Measurements from ENCODE around the gene OXER1.

DNA sequence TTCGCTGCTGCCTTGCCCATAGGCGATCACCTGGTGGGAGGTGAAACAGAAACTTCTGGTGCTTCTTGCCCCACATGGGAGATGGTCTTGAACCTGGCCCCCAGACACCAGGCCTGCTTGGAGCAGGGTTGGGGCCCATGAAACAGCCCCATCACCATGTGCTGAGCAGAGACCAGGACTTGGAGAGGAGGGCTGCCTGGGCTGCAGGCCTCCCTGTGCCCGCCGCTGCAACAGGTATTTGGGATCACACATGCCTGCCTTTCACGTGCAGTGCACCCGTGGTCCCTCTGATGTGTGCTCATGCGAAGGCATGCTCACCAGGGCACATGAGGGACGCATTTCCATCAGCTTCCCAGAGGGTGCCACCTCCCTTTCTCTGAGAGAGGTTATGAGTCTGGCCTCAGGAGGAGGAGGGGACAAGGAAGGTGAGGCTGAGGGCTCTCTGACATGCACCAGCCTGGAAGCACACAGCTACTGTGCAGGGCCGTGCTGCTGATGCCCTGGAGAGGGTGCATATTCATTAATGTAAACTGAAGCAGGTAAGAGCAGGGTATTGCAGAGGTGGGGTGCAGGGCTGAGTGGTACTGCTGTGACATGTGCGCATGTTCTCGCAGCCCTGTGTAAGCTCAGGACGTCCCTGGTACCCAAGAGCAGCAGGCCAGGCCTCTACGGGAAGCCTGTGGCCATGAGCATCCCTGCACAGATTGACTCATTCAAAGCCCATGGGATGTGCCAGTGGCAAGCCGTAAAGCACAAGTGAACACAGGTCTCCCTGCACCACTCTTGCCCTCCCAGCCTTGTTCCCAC, 4.2 kb upstream of the OXER1 start:
- TF ChIP-seq, protein P1, sequence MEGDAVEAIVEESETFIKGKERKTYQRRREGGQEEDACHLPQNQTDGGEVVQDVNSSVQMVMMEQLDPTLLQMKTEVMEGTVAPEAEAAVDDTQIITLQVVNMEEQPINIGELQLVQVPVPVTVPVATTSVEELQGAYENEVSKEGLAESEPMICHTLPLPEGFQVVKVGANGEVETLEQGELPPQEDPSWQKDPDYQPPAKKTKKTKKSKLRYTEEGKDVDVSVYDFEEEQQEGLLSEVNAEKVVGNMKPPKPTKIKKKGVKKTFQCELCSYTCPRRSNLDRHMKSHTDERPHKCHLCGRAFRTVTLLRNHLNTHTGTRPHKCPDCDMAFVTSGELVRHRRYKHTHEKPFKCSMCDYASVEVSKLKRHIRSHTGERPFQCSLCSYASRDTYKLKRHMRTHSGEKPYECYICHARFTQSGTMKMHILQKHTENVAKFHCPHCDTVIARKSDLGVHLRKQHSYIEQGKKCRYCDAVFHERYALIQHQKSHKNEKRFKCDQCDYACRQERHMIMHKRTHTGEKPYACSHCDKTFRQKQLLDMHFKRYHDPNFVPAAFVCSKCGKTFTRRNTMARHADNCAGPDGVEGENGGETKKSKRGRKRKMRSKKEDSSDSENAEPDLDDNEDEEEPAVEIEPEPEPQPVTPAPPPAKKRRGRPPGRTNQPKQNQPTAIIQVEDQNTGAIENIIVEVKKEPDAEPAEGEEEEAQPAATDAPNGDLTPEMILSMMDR (conservative IDR thresholded peaks at IDR 0.05 in 1 of 2, IDR thresholded peaks at IDR 0.05 in 1 of 2; ENCODE audit: extremely low read depth in 1 of 2, insufficient read depth in 1 of 2, low read depth in 1 of 2, low read length in 2 of 2), result no peak
- TF ChIP-seq EZH2 (IDR thresholded peaks at IDR 0.05; ENCODE audit: borderline replicate concordance, low read length), result no peak

Data from mammary epithelial cell (primary cell).